ENCODE results near the gene DCP2. TPM values are rescaled to one million over a fixed set of nuclear protein-coding genes. Genes with fewer than 3 reads are reported as not detected.

Gene DCP2
- total RNA-seq, 2 donors from 2014 or later, result 10.8 to 12.8 TPM

DNA sequence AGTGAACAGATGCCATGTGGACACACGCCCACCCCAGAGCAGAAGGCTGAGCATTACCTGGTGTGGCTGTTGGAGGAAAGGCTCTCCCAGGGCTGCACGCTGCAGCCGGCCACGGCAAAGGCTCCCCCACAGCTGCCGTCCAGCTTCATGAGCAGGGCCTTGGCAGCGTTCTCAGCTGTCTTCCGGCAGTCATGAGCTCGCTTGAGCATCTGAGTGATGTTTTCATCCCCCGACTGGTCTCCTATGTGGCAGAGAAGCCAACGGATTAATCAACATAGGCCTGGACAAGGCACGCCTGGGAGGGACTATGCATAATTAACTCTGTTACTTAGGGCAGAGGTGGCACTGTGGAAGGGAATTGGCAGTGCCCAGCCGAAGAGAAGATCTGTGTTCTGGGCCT, 87.3 kb downstream of the DCP2 start:
- Histone ChIP-seq H3K27ac (no peak overlapping the region), H3K36me3 (peaks cover 31% of the 10 kb centered on the region), H3K4me1 (peaks cover 0 to 8% of the 10 kb centered on the region in 2 donors), H3K9me3 (no peaks in the 10 kb centered on the region), H3K4me3 (no peak overlapping the region), H3K27me3 (no peaks in the 10 kb centered on the region)
- TF ChIP-seq CTCF (IDR thresholded peaks at IDR 0.05), result no peak
- DNase-seq (ENCODE audit: low spot score), result no peak

DNA sequence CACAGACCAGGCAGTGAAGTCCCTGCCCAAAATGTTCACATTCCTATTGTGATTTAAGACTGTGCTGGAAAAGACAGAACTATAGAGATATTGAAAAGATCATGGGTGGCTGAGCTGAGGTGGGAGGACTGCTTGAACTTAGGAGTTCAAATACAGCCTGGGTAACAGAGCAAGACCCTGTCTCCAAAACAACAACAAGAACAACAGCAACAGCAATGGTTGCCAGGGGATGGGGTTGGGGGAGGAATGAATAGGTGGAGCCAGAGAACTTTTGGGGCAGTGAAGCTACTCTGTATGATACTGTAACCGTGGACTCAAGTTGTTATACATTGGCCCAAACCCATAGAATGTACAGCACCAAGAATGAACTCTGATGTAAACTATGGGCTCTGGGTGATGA, 88.2 kb downstream of the DCP2 start:
- H3K9me3 ChIP-seq, result no peaks in the 10 kb centered on the region
- H3K4me1 ChIP-seq, result peaks cover 0 to under 1% of the 10 kb centered on the region in 2 donors
- no peak overlapping the region for H3K27ac ChIP-seq
- H3K36me3 ChIP-seq, result peaks cover 31% of the 10 kb centered on the region
- TF ChIP-seq CTCF (IDR thresholded peaks at IDR 0.05), result no peak
- no peaks in the 10 kb centered on the region for H3K27me3 ChIP-seq
- DNase-seq (ENCODE audit: low spot score), result no peak
- no peak overlapping the region for H3K4me3 ChIP-seq

GRCh38 chr5:113065626-113066025, 89.0 kb downstream of the DCP2 start:
- Histone ChIP-seq H3K27ac (no peak overlapping the region), H3K36me3 (peaks cover 31% of the 10 kb centered on the region), H3K4me3 (no peak overlapping the region), H3K4me1 (no peaks in the 10 kb centered on the region), H3K9me3 (no peaks in the 10 kb centered on the region), H3K27me3 (no peaks in the 10 kb centered on the region)
- no peak for TF ChIP-seq CTCF (IDR thresholded peaks at IDR 0.05)
- DNase-seq (ENCODE audit: low spot score), result no peak

DNA sequence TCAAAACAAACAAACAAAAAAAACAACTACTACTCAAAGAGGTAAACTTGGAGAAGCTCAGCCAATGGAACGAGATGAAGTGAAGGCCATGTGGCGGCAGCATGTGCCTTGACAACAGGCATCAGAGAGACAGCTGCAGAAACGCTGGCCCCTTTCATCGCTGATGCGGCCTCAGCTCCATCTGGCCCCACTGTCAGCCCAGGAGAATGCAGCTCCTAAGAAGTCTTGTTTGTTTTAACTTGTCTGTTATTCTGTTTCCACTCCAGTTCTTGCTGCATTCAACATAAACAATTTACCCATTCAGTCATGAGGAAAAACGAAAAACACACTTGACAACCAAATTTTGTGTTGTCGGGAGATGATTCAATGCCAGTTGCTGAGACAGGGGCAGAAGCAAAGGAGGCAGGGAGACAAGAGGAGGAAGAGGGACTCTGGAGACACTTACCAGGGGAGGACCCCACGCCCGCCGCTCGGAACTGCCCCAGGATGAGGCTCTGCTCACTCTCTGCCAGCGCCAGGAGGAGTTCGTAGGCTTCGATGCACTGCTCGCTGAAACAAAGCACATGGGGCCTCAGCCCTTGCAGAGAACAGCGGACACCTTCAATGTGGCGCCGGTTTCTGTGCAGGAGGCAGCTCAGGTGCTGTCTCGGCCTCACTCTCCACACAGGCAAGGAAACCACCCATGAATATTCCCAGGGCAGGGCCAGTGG, 91.2 kb downstream of the DCP2 start:
- Histone ChIP-seq H3K9me3 (no peaks in the 10 kb centered on the region), H3K4me3 (no peak overlapping the region), H3K36me3 (peaks cover 35% of the 10 kb centered on the region), H3K27ac (no peak overlapping the region), H3K4me1 (no peaks in the 10 kb centered on the region), H3K27me3 (no peaks in the 10 kb centered on the region)
- TF ChIP-seq CTCF (IDR thresholded peaks at IDR 0.05), result no peak
- no peak for DNase-seq (ENCODE audit: low spot score)

DNA sequence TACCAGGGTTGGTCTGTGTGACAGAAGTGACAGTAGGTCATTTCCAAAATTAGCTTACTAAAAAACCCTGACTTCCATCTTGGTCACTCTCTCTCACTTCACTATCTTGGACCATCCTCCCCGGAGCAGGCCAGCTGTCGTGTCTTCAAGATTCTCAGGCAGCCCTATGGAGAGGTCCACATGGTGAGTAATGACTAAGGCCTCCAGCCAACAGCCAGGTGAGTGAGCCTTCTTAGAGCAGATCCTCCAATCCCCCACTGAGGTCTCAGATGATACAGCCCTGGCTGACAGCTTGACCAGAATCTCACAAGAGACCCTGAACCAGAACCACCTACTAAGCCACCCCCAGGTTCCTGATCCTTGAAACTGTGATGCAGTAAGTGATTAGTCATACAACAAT, 92.0 kb downstream of the DCP2 start:
- TF ChIP-seq CTCF (IDR thresholded peaks at IDR 0.05), result no peak
- Histone ChIP-seq H3K27me3 (no peaks in the 10 kb centered on the region), H3K9me3 (no peaks in the 10 kb centered on the region), H3K4me1 (no peaks in the 10 kb centered on the region), H3K4me3 (no peak overlapping the region), H3K27ac (no peak overlapping the region), H3K36me3 (peaks cover 32% of the 10 kb centered on the region)
- DNase-seq (ENCODE audit: low spot score), result no peak

Other genes with a start within 250 kb of the DCP2 start
- gene APC, start 238.9 kb upstream of the DCP2 start, total RNA-seq, result 10 to 100 TPM; 38.3 to 50.9 TPM
- gene SRP19, start 115.5 kb upstream of the DCP2 start, total RNA-seq, result 10 to 100 TPM; 48.0 to 57.7 TPM
- gene REEP5, start 54.6 kb upstream of the DCP2 start, total RNA-seq, result 100 to 1,000 TPM in 1 of 2 donors, 10 to 100 TPM in 1; 77.7 to 140 TPM